Measurements from ENCODE around the gene SLC25A39. TPM values are rescaled to one million over a fixed set of nuclear protein-coding genes. Genes with fewer than 3 reads are reported as not detected.

The SLC25A39 gene
- total and polyA plus RNA-seq, 2 of the 13 experiments (the other 11 are each of a cell fraction or from before 2014, with no cell fraction given): 144 to 151 TPM

- TF ChIP-seq SOX5 (CRISPR knock-in tag; IDR thresholded peaks at IDR 0.05; ENCODE audit: borderline replicate concordance) (0 out of 2 replicates have a peak, but pooled peaks have one; percentile 11), SRSF1 (optimal IDR thresholded peaks at IDR 0.05; ENCODE audit: low read depth, low read length) (peak; percentile 33), MATR3 (CRISPR knock-in tag; IDR thresholded peaks at IDR 0.05) (no peak), ZBTB40 (IDR thresholded peaks at IDR 0.05) (no peak), ZBTB40 (CRISPR knock-in tag; IDR thresholded peaks at IDR 0.05) (no peak), ZNF709 (CRISPR knock-in tag; IDR thresholded peaks at IDR 0.05) (no peak), ZNF580 (CRISPR knock-in tag; IDR thresholded peaks at IDR 0.05; ENCODE audit: borderline replicate concordance, low read depth) (no peak), CREB1 (IDR thresholded peaks at IDR 0.05) (no peak), CREB1 (CRISPR knock-in tag; IDR thresholded peaks at IDR 0.05) (no peak), ZNF670 (CRISPR knock-in tag; IDR thresholded peaks at IDR 0.05; ENCODE audit: borderline replicate concordance) (peak; percentile 51; the same call in 1 of the 2 replicates), ZSCAN9 (CRISPR knock-in tag; IDR thresholded peaks at IDR 0.05; ENCODE audit: borderline replicate concordance) (peak; percentile 34; the same call in 1 of the 2 replicates), LBX2 (CRISPR knock-in tag; IDR thresholded peaks at IDR 0.05; ENCODE audit: borderline replicate concordance) (no peak), HMGA1 (CRISPR knock-in tag; conservative IDR thresholded peaks at IDR 0.05) (no peak)
- TF ChIP-seq, protein P1, sequence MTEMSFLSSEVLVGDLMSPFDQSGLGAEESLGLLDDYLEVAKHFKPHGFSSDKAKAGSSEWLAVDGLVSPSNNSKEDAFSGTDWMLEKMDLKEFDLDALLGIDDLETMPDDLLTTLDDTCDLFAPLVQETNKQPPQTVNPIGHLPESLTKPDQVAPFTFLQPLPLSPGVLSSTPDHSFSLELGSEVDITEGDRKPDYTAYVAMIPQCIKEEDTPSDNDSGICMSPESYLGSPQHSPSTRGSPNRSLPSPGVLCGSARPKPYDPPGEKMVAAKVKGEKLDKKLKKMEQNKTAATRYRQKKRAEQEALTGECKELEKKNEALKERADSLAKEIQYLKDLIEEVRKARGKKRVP (CRISPR knock-in tag; IDR thresholded peaks at IDR 0.05): no peak
- TF ChIP-seq, protein P2, sequence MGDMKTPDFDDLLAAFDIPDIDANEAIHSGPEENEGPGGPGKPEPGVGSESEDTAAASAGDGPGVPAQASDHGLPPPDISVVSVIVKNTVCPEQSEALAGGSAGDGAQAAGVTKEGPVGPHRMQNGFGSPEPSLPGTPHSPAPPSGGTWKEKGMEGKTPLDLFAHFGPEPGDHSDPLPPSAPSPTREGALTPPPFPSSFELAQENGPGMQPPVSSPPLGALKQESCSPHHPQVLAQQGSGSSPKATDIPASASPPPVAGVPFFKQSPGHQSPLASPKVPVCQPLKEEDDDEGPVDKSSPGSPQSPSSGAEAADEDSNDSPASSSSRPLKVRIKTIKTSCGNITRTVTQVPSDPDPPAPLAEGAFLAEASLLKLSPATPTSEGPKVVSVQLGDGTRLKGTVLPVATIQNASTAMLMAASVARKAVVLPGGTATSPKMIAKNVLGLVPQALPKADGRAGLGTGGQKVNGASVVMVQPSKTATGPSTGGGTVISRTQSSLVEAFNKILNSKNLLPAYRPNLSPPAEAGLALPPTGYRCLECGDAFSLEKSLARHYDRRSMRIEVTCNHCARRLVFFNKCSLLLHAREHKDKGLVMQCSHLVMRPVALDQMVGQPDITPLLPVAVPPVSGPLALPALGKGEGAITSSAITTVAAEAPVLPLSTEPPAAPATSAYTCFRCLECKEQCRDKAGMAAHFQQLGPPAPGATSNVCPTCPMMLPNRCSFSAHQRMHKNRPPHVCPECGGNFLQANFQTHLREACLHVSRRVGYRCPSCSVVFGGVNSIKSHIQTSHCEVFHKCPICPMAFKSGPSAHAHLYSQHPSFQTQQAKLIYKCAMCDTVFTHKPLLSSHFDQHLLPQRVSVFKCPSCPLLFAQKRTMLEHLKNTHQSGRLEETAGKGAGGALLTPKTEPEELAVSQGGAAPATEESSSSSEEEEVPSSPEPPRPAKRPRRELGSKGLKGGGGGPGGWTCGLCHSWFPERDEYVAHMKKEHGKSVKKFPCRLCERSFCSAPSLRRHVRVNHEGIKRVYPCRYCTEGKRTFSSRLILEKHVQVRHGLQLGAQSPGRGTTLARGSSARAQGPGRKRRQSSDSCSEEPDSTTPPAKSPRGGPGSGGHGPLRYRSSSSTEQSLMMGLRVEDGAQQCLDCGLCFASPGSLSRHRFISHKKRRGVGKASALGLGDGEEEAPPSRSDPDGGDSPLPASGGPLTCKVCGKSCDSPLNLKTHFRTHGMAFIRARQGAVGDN (CRISPR knock-in tag; IDR thresholded peaks at IDR 0.05): no peak
Measured at GRCh38 chr17:44362949-44363612, 38.5 kb upstream of the SLC25A39 start (continued).
